OCI-LY7 (cell line): Measurements from ENCODE around the gene DNAJC11. TPM values are rescaled to one million over a fixed set of nuclear protein-coding genes. Genes with fewer than 3 reads are reported as not detected.

Experiments used
- BruUV-seq: library from RNA; stranded (reverse); fragments of 400-500 nt; replicated peaks from 2 replicates; lab custom pipeline; 2021; lab: Mats Ljungman, UMichigan
- CTCF ChIA-PET: fragments of 300-600 bp; sonication (Branson Sonifier 250); formaldehyde crosslinking; loops from one replicate; lab custom pipeline; 2022; ENCODE audit warnings: antibody characterized with exemption; ENCODE audit not compliant: unreplicated experiment; lab: Charles Lee
- POLR2A ChIA-PET: fragments of 300-600 bp; sonication (Branson Sonifier 250); formaldehyde crosslinking; loops from one replicate; lab custom pipeline; 2022; ENCODE audit warnings: antibody characterized with exemption; lab: Charles Lee
- DNase-seq: peaks from one replicate; pipeline ENCODE4 v3.0.0-alpha.2; 2015; ENCODE audit warnings: low spot score
- H2AFZ ChIP-seq: fragments of 200-600 bp; sonication (generic), shearing (Covaris generic); 2 replicates; pipeline ENCODE4 v1.6.1; 2014; ENCODE audit warnings: mild to moderate bottlenecking, antibody characterized with exemption, low read length, moderate library complexity
- H3K27ac ChIP-seq: fragments of 200-600 bp; sonication (generic); 2 replicates; pipeline ENCODE4 v1.5.1; 2014; ENCODE audit warnings: mixed run types, low read depth, mild to moderate bottlenecking, moderate library complexity, low read length, inconsistent platforms; ENCODE audit not compliant: poor library complexity, severe bottlenecking
- H3K36me3 ChIP-seq: fragments of 200-600 bp; sonication (generic); 2 replicates; pipeline ENCODE4 v1.6.1; 2014; ENCODE audit warnings: mild to moderate bottlenecking, antibody characterized with exemption, low read length, moderate library complexity, mixed read lengths; ENCODE audit not compliant: insufficient read depth
- H3K4me1 ChIP-seq: fragments of 200-600 bp; sonication (generic); 2 replicates; pipeline ENCODE4 v1.5.1; 2014; ENCODE audit warnings: mild to moderate bottlenecking, low read length; ENCODE audit not compliant: insufficient read depth, poor library complexity, severe bottlenecking
- H3K4me2 ChIP-seq: fragments of 200-600 bp; sonication (generic); 2 replicates; pipeline ENCODE4 v1.6.1; 2014; ENCODE audit warnings: mild to moderate bottlenecking, low read length
- H3K4me3 ChIP-seq: fragments of 200-600 bp; sonication (generic); 2 replicates; pipeline ENCODE4 v1.5.1; 2014; ENCODE audit warnings: mild to moderate bottlenecking, low read depth, low read length; ENCODE audit not compliant: poor library complexity, severe bottlenecking
- H3K79me2 ChIP-seq: fragments of 200-600 bp; sonication (generic); 2 replicates; pipeline ENCODE4 v1.6.1; 2016; ENCODE audit warnings: low read depth, mild to moderate bottlenecking, low read length, moderate library complexity, mixed read lengths; ENCODE audit not compliant: insufficient read depth
- H3K9me2 ChIP-seq: fragments of 200-600 bp; sonication (generic); 2 replicates; pipeline ENCODE4 v1.6.1; 2016; ENCODE audit warnings: mild to moderate bottlenecking, low read length, mixed read lengths; ENCODE audit not compliant: insufficient read depth
- H3K9me3 ChIP-seq: fragments of 200-600 bp; sonication (generic); 2 replicates; pipeline ENCODE4 v1.6.1; 2014; ENCODE audit warnings: mild to moderate bottlenecking, mixed run types, low read length, mixed read lengths
- H4K20me1 ChIP-seq: fragments of 200-600 bp; sonication (generic); 2 replicates; pipeline ENCODE4 v1.6.1; 2014; ENCODE audit warnings: mild to moderate bottlenecking, antibody characterized with exemption, low read length, moderate library complexity, mixed read lengths; ENCODE audit not compliant: insufficient read depth
- EZH2phosphoT487 ChIP-seq: fragments of 200-600 bp; sonication (generic); IDR thresholded peaks from 2 replicates; pipeline ENCODE4 v1.6.1; 2018; ENCODE audit warnings: low read depth, borderline replicate concordance, mild to moderate bottlenecking, mixed run types, antibody characterized with exemption, low read length, moderate library complexity, mixed read lengths
- intact Hi-C: fragments of 100-400 bp; cut with micrococcal nuclease; formaldehyde crosslinking; loops from one replicate; pipeline ENCODE4 v1.10.0; 2022; ENCODE audit not compliant: unreplicated experiment
- total RNA-seq, 2 experiments: library from RNA; depleted of rRNA in 1 of 2; stranded (reverse); fragments of >200 nt in 1 of 2; shearing (Covaris generic) in 1 of 2; gene quantifications; 2 replicates each; pipeline ENCODE4 v1.2.3, GENCODE V29; 2014 to 2022
- TF ChIP-seq, protein P1 (sequence below): fragments of 200-600 bp; sonication (generic); conservative IDR thresholded peaks from 2 replicates; pipeline ENCODE4 v1.5.1; 2014; ENCODE audit warnings: mild to moderate bottlenecking, antibody characterized with exemption, low read length, moderate library complexity, mixed read lengths

DNAJC11 gene
- total RNA-seq, 2 experiments from 2014 or later, result 31.0 to 65.6 TPM

DNA sequence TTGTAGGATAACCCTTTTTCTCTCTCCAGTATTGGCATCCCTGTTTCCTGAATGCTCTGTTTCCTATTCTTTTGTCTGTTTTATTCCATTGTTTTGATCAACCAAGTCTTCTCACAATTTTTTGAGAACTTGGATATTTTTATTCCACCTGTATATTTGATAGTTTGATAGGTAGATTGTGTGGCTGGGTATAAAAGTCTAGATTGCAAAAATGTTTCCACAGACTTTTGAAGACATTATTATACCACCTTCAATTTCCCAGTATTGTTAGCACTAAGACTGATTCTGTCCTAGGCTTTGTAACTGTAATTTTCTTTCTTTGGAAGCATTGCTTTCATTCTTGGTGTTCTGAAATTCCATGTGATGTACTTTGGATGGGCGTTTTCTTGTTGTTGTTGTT lies 9.6 kb upstream of the DNAJC11 start:
- Histone ChIP-seq H3K4me3 (no peak overlapping the region), H3K36me3 (no peaks in the 10 kb centered on the region), H3K9me3 (peaks cover 10% of the 10 kb centered on the region; the same call in 1 of the 2 replicates), H3K4me2 (no peak overlapping the region), H4K20me1 (no peaks in the 10 kb centered on the region), H3K9me2 (no peaks in the 10 kb centered on the region), H3K79me2 (no peaks in the 10 kb centered on the region), H3K4me1 (no peaks in the 10 kb centered on the region), H2AFZ (no peak overlapping the region), H3K27ac (no peak overlapping the region)
- TF ChIP-seq EZH2phosphoT487, result no peak
- TF ChIP-seq, protein P1, sequence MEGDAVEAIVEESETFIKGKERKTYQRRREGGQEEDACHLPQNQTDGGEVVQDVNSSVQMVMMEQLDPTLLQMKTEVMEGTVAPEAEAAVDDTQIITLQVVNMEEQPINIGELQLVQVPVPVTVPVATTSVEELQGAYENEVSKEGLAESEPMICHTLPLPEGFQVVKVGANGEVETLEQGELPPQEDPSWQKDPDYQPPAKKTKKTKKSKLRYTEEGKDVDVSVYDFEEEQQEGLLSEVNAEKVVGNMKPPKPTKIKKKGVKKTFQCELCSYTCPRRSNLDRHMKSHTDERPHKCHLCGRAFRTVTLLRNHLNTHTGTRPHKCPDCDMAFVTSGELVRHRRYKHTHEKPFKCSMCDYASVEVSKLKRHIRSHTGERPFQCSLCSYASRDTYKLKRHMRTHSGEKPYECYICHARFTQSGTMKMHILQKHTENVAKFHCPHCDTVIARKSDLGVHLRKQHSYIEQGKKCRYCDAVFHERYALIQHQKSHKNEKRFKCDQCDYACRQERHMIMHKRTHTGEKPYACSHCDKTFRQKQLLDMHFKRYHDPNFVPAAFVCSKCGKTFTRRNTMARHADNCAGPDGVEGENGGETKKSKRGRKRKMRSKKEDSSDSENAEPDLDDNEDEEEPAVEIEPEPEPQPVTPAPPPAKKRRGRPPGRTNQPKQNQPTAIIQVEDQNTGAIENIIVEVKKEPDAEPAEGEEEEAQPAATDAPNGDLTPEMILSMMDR, result no peak
- no peak for DNase-seq
- POLR2A ChIA-PET, result interaction anchor here (0.5 to 1.1 kb wide), 2 partner anchors 33 to 113 kb away, joined by 3 to 4 read pairs; no protein-coding TSS in a partner anchor
- BruUV-seq, result no TSS peak
- intact Hi-C loops, result no loop called here
- CTCF ChIA-PET, result no interaction called here

DNA sequence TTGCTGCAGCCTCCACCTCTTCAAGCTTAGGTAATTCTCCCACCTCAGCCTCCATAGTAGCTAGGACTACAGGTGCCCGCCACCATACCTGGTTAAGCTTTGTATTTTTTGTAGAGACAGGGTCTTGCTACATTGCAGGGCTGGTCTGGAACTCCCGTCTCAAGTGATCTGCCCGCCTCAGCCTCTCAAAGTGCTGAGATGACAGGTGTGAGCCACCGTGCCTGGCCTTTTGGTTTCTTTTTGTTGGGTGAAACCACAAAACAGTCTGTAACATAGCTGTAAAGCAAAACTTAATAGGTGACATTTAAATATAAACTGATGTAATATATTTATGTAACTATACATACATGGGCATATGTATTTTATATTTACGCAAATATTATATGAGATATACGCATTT lies 3.1 kb upstream of the DNAJC11 start:
- TF ChIP-seq, protein P1, result no peak
- TF ChIP-seq EZH2phosphoT487, result no peak
- H3K9me2 ChIP-seq, result no peaks in the 10 kb centered on the region
- intact Hi-C loops, result loop anchor here (5.0 kb wide), 1 partner anchor 78 kb away; no protein-coding TSS in a partner anchor
- H3K79me2 ChIP-seq, result peaks cover 17% of the 10 kb centered on the region
- DNase-seq, result no peak
- peaks cover 11% of the 10 kb centered on the region for H3K4me1 ChIP-seq
- H3K36me3 ChIP-seq, result peaks cover 3% of the 10 kb centered on the region; the same call in 1 of the 2 replicates
- no peaks in the 10 kb centered on the region for H3K9me3 ChIP-seq
- ChIA-PET CTCF (no interaction called here), POLR2A (interaction anchor here (0.6 to 0.7 kb wide), 3 partner anchors 114 to 181 kb away, joined by 3 to 4 read pairs (median 3); no protein-coding TSS in a partner anchor)
- H3K4me2 ChIP-seq, result no peak overlapping the region
- no peak overlapping the region for H2AFZ ChIP-seq
- H4K20me1 ChIP-seq, result no peaks in the 10 kb centered on the region
- H3K27ac ChIP-seq, result no peak overlapping the region
- no TSS peak for BruUV-seq
- H3K4me3 ChIP-seq, result no peak overlapping the region

DNA sequence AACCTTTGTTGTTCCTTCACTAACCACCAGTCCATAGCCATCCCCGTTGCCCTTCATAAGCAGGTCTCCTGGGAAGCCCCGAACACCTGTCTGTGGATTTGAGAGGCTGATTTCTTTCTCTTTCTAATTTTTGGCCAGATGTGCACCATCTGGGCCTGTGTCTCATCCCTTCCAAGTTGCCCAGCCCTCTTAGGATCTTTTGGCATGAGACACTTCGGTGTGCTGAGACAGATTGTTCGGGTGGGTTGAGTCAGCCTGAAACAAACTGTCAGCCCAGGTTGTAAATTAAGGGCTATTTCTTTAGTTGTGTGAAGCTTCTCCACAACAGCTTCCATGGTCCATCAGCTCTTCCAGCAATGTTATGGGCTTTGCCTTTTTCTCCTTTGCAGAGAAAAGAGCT lies 1.4 kb upstream of the DNAJC11 start:
- no peak overlapping the region for H2AFZ ChIP-seq
- no TSS peak for BruUV-seq
- H3K9me3 ChIP-seq, result no peaks in the 10 kb centered on the region
- POLR2A ChIA-PET, result no interaction called here
- TF ChIP-seq, protein P1, result no peak
- no peak for TF ChIP-seq EZH2phosphoT487
- no peaks in the 10 kb centered on the region for H3K9me2 ChIP-seq
- intact Hi-C loops, result loop anchor here (5.0 kb wide), 1 partner anchor 79 kb away; no protein-coding TSS in a partner anchor
- CTCF ChIA-PET, result no interaction called here
- no peak overlapping the region for H3K4me3 ChIP-seq
- H3K4me2 ChIP-seq, result no peak overlapping the region
- H3K79me2 ChIP-seq, result peaks cover 34% of the 10 kb centered on the region
- H3K36me3 ChIP-seq, result peaks cover 3% of the 10 kb centered on the region; the same call in 1 of the 2 replicates
- peaks cover 12% of the 10 kb centered on the region for H3K4me1 ChIP-seq
- H3K27ac ChIP-seq, result no peak overlapping the region
- DNase-seq, result no peak
- H4K20me1 ChIP-seq, result peaks cover 5% of the 10 kb centered on the region; the same call in 1 of the 2 replicates
